C4-2B (cell line): Measurements from ENCODE around the gene WWOX.

ENCODE experiments used
- H3K27ac ChIP-seq: fragments of 450-650 bp; 2 replicates; pipeline ENCODE4 v1.5.1; 2017
- CTCF ChIP-seq: fragments of 450-650 bp; conservative IDR thresholded peaks from 2 replicates; pipeline ENCODE4 v1.5.1; 2017; ENCODE audit warnings: mild to moderate bottlenecking
- ZFX ChIP-seq: fragments of 450-650 bp; IDR thresholded peaks from 2 replicates; pipeline ENCODE4 v1.6.1; 2017

WWOX gene

GRCh38 chr16:78072275-78072674 is 27.2 kb upstream of the WWOX start:
- no peak overlapping the region for H3K27ac ChIP-seq
- no peak for TF ChIP-seq ZFX
- no peak for TF ChIP-seq CTCF

DNA sequence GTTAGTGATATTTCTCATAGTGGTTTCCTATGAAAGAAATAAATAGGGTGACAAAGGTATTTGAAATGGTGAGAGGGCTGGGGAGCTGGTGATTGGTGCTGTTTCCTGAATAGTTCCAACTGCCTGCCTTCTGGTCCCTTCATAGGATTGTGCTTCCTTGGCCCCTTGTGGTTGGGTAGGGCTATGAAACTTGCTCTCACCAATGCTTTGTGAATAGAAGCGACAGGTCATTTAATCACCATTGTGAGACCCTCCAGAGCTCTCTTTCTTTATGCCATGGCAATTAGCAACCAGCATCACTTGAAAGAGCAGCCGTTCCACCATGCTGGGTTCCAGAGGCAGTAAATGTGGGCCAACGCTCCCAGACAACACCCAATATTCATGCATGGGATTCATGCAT is 23.7 kb upstream of the WWOX start:
- TF ChIP-seq ZFX (no peak), CTCF (no peak)
- H3K27ac ChIP-seq = no peak overlapping the region

DNA sequence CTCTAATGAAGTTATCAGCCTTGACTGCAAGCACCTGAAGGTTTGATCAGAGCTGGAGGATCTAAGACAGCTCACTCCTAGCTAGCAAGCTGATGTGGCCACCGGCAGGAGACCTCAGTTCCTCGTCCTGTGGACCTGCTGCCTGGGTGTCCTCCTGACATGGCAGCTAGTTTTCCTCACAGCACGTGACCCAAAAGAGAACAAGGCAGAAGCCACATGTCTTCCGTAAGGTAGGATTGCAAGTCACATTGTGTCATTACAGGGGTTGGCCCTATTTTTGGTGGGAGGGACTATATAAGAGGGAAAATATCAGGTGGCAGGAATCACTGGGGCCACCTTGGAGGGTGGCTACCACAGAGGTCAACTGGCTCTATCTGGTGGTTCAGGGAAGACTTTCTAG is 18.1 kb upstream of the WWOX start:
- TF ChIP-seq CTCF (no peak), ZFX (no peak)
- H3K27ac ChIP-seq = no peak overlapping the region

DNA sequence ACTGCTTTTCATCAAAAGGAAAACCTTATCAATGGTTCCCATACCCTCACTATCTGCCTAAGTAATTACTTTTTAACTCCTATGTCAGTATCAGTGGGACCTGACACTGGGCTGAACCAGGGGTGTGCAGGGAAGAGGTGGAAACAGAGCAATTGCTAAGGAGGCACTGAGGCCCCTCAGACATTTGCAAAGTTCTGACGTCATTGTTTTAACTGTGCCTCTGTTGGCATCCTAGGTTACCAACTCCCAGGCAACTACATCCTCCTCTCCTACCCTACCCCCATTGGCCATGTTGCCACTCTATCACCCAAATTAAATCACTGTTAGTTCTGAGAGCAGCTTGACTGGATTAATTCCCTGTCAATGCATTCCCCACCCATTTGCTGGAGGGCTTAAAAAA is 8.0 kb upstream of the WWOX start:
- H3K27ac ChIP-seq = no peak overlapping the region
- TF ChIP-seq ZFX (no peak), CTCF (no peak)

- TF ChIP-seq ZFX (no peak), CTCF (no peak)
- no peak overlapping the region for H3K27ac ChIP-seq
Measured at GRCh38 chr16:78092758-78093157, 6.7 kb upstream of the WWOX start.

- no peak overlapping the region for H3K27ac ChIP-seq
- TF ChIP-seq ZFX (no peak), CTCF (no peak; the same call in 1 of the 2 replicates)
Measured at GRCh38 chr16:78094166-78094565, 5.3 kb upstream of the WWOX start.

DNA sequence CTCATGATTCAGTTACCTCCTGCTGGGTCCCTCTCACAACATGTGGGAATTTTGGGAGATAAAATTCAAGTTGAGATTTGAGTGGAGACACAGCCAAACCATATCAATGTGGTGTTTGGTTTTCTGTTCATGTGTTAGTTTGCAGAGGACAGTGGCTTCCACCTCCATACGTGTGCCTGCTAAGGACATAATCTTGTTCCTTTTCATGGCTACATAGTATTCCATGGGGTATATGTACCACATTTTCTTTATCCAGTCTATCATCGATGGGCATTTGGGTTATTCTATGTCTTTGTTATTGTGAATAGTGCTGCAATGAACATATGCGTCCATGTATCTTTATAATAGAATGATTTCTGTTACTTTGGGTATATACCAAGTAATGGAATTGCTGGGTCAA is 4.5 kb upstream of the WWOX start:
- TF ChIP-seq ZFX (no peak), CTCF (no peak)
- no peak overlapping the region for H3K27ac ChIP-seq
